Right lobe of liver (tissue), 6 donors: ENCODE data around the gene IL6ST. TPM values are rescaled to one million over a fixed set of nuclear protein-coding genes. Genes with fewer than 3 reads are reported as not detected.
"Not testable (repeated sequence)": the region's sequence is repeated elsewhere in the genome, so short reads cannot be mapped to it uniquely, and the experiment has no call there.

Experiments used
- ATAC-seq, 4 donors: fragments of 200-7000 bp; cut with Tn5 transposase; one replicate each; pipeline ENCODE4 v1.9.1; 2020; ENCODE audit warnings: mild to moderate bottlenecking in 4 of 4, moderate library complexity in 4 of 4
- DNase-seq, 3 donors: peaks; one replicate each; pipeline ENCODE4 v3.0.0-alpha.2; 2020
- H3K27ac ChIP-seq, 3 donors: fragments of 200-600 bp; one replicate each; pipeline ENCODE4 v1.8.0; 2022
- H3K27me3 ChIP-seq, 2 donors: fragments of 200-600 bp; one replicate each; pipeline ENCODE4 v1.8.0; 2022
- H3K36me3 ChIP-seq, 4 donors: fragments of 200-600 bp; sonication (generic) in 1 of 4; one replicate each; pipeline versions ENCODE4 v1.5.1 to v1.8.0; 2017 to 2022; ENCODE audit warnings: control low read depth in 1 of 4
- H3K4me1 ChIP-seq, 4 donors: fragments of 200-600 bp; sonication (generic) in 1 of 4; one replicate each; pipeline versions ENCODE4 v1.5.1 to v1.8.0; 2017 to 2022; ENCODE audit warnings: control low read depth in 1 of 4
- H3K4me3 ChIP-seq, 3 donors: fragments of 200-600 bp; one replicate each; pipeline ENCODE4 v1.8.0; 2022
- H3K9me3 ChIP-seq, 4 donors: fragments of 200-600 bp; sonication (generic) in 1 of 4; one replicate each; pipeline versions ENCODE4 v1.5.1 to v1.8.0; 2017 to 2022; ENCODE audit warnings: control low read depth in 1 of 4
- POLR2A ChIP-seq: fragments of 450-650 bp; IDR thresholded peaks from one replicate; pipeline ENCODE4 v1.6.1; 2017; ENCODE audit warnings: antibody characterized with exemption, mild to moderate bottlenecking
- WGBS: methylation state at CpG from one replicate; pipeline ENCODE4 v1.1.6; 2018; ENCODE audit warnings: low coverage, low lambda C conversion rate; ENCODE audit not compliant: insufficient coverage; ENCODE audit errors: missing lambda C conversion rate; 5-methylcytosine and 5-hydroxymethylcytosine counted together
- intact Hi-C, 2 donors: fragments of 100-400 bp; cut with DNase I; formaldehyde crosslinking; loops; one replicate each; pipeline versions ENCODE4 v1.11.2 to v1.14.1; 2022
- total RNA-seq, 6 experiments: library from RNA; depleted of rRNA in 2 of 6; stranded (reverse); fragments of >200 nt in 2 of 6; fragmentation: NEBNext Ultra II Directional in 3 of 6; extraction: Animal tissue kit (Norgen Biotek cat#: 25700) in 3 of 6; gene quantifications; one replicate each; pipeline versions ENCODE4 v1.1.0 to v1.2.4, GENCODE V29; 2016 to 2023
- TF ChIP-seq, protein P1 (sequence below), 4 donors: fragments of 200-600 bp in 3 of 4; fragments of 450-650 bp in 1 of 4; IDR thresholded peaks; one replicate each; pipeline versions ENCODE4 v1.5.1 to v1.8.0; 2016 to 2022; ENCODE audit warnings: antibody characterized with exemption in 4 of 4, mild to moderate bottlenecking in 2 of 4
- donor health status: DM: no; HTN: yes; CAD: no.
- donor health status: DM: no; HTN: no; CAD: no.
- donor health status: DM: no; HTN: no; CAD: no.
- donor health status: DM: no; HTN: yes; CAD: no.
- donor health status: DM: no; HTN: yes; CAD: no.

Gene IL6ST
- total RNA-seq, 6 experiments from 2014 or later: 150 to 341 (median 278) TPM

DNA sequence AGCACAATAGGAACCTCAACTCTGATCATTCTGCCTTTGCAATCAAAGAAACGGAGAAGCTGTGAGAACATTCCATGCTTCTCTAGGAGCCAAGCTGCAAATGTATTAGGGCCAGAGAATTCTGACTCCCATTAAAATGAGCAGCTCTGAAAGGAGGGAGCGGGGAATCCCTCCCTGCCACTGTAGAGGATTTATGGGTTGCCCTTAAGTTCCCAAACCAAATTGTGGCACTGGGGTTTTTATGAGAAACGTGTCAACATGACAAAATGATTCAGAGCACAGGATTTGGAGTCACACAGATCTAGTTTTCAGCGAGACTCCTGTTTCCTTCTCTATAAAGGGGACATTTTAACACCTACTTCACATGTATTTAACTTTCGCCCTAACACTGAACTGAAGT is 1.8 kb downstream of the IL6ST start:
- no peaks in the 10 kb centered on the region for H3K36me3 ChIP-seq
- 10% methylated on average over 5 of the region's 5 CpGs for WGBS
- ATAC-seq (no peak), DNase-seq (no peak)
- peak overlapping the region; percentile 96 to 99 (median 99) for H3K27ac ChIP-seq
- peaks cover 0 to 37% (median 2%) of the 10 kb centered on the region in 4 donors for H3K4me1 ChIP-seq
- H3K4me3 ChIP-seq: peak overlapping the region; percentile 71 to 72 (median 72)
- intact Hi-C loops: no loop called here
- no peak for TF ChIP-seq POLR2A
- TF ChIP-seq, protein P1, sequence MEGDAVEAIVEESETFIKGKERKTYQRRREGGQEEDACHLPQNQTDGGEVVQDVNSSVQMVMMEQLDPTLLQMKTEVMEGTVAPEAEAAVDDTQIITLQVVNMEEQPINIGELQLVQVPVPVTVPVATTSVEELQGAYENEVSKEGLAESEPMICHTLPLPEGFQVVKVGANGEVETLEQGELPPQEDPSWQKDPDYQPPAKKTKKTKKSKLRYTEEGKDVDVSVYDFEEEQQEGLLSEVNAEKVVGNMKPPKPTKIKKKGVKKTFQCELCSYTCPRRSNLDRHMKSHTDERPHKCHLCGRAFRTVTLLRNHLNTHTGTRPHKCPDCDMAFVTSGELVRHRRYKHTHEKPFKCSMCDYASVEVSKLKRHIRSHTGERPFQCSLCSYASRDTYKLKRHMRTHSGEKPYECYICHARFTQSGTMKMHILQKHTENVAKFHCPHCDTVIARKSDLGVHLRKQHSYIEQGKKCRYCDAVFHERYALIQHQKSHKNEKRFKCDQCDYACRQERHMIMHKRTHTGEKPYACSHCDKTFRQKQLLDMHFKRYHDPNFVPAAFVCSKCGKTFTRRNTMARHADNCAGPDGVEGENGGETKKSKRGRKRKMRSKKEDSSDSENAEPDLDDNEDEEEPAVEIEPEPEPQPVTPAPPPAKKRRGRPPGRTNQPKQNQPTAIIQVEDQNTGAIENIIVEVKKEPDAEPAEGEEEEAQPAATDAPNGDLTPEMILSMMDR (IDR thresholded peaks at IDR 0.05): no peak
- no peaks in the 10 kb centered on the region for H3K9me3 ChIP-seq
- no peaks in the 10 kb centered on the region for H3K27me3 ChIP-seq

DNA sequence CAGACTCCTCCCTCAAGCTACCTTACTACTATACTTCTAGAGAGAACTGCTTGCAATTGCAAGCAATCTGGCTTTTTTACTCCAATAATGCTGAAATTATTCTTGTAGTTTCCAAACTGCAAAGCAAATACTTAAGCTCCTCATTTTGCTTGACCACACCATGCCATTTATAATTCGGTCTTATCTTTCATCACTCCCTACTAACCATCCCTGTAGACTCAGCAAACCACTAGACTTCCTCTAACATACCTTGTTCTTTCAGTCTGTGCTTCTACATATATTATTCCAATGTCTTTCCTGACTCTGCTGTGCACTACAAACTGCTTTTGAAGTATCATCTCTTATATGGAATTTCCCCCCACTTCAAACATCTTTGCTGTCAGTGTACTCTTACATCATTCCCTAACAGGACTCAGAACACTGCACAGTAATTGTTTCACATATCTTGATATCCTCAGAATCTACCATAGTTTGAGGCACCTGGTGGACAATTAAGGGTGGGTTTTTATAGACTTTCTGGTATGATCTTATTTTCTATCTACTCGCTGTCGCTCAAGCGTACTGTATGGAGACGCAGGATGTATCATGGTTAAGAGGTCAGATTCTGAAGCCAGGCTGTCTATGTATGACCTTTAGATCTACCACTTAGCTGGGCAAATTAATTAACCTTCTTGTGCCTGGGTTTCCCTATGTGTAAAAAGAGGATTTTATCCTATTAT is 2.8 kb downstream of the IL6ST start:
- TF ChIP-seq POLR2A: no peak
- TF ChIP-seq, protein P1 (IDR thresholded peaks at IDR 0.05): no peak
- DNase-seq (no peak), ATAC-seq (no peak)
- intact Hi-C loops: no loop called here
- WGBS: 20% methylated on average over 5 of the region's 5 CpGs
- Histone ChIP-seq H3K27ac (peak overlapping the region; percentile 96 to 99 (median 99)), H3K36me3 (peaks cover 0 to 1% (median 0%) of the 10 kb centered on the region in 4 donors), H3K9me3 (no peaks in the 10 kb centered on the region), H3K4me3 (peak overlapping the region; percentile 71 to 72 (median 72)), H3K27me3 (no peaks in the 10 kb centered on the region), H3K4me1 (peaks cover 0 to 38% (median 7%) of the 10 kb centered on the region in 4 donors)

DNA sequence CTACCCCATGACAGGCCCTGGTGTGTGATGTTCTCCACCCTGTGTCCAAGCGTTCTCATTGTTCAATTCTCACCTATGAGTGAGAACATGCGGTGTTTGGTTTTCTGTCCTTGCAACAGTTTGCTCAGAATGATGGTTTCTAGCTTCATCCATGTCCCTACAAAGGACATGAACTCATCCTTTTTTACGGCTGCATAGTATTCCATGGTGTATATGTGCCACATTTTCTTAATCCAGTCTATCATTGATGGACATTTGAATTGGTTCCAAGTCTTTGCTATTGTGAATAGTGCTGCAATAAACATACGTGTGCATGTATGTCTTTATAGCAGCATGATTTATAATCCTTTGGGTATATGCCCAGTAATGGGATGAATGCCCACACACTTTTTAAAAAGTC is 3.9 kb downstream of the IL6ST start:
- DNase-seq, H3K9me3 ChIP-seq, H3K36me3 ChIP-seq, ATAC-seq, H3K27me3 ChIP-seq, intact Hi-C loops: not testable (repeated sequence)
- WGBS: 61% methylated on average over 3 of the region's 4 CpGs
- peaks cover 0 to 34% (median 6%) of the 10 kb centered on the region in 4 donors for H3K4me1 ChIP-seq
- H3K27ac ChIP-seq: peak overlapping the region in 1 of 3 donors; percentile 99
- peak overlapping the region in 2 of 3 donors; percentile 72 for H3K4me3 ChIP-seq

DNA sequence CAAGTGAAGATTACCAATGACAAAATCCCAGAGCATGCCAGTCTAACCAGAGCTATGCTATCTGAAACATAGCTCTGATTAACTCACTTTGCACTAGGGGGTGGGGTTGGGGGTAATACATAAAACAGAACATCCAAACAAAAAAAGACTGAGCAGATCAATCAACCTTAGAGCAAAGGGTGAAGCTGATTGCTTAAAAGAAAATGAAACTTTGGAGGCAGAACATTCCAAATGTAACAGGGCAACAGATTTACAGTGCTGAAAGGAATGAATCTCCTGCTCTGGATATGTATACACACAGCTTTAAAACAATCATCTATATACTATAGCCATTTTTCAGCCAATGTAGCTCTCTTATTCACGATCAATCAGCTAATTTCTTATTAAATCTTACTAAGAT is 4.9 kb downstream of the IL6ST start:
- Histone ChIP-seq H3K27me3 (no peaks in the 10 kb centered on the region), H3K36me3 (peaks cover 0 to 2% (median 0%) of the 10 kb centered on the region in 4 donors), H3K27ac (peak overlapping the region; percentile 10 to 56 (median 41)), H3K9me3 (no peaks in the 10 kb centered on the region), H3K4me3 (peak overlapping the region in 2 of 3 donors; percentile 30 to 34), H3K4me1 (peaks cover 0 to 43% (median 9%) of the 10 kb centered on the region in 4 donors)
- intact Hi-C loops: no loop called here
- ATAC-seq: peak; percentile 9 to 63 (median 27)
- DNase-seq: no peak
- TF ChIP-seq, protein P1 (IDR thresholded peaks at IDR 0.05): no peak
- no peak for TF ChIP-seq POLR2A
- WGBS: 12% methylated on average over 1 of the region's 1 CpG

- Histone ChIP-seq H3K27ac (peak overlapping the region in 2 of 3 donors; percentile 41 to 56), H3K27me3 (no peaks in the 10 kb centered on the region), H3K4me3 (peak overlapping the region in 2 of 3 donors; percentile 30 to 34), H3K36me3 (peaks cover 0 to 2% (median 0%) of the 10 kb centered on the region in 4 donors), H3K4me1 (peaks cover 0 to 50% (median 12%) of the 10 kb centered on the region in 4 donors), H3K9me3 (no peaks in the 10 kb centered on the region)
- 10% methylated on average over 4 of the region's 4 CpGs for WGBS
- intact Hi-C loops: no loop called here
- no peak for DNase-seq
- peak; percentile 45 to 67 (median 58) for ATAC-seq
- TF ChIP-seq POLR2A: no peak
- TF ChIP-seq, protein P1 (IDR thresholded peaks at IDR 0.05): no peak
Measured at GRCh38 chr5:55988979-55989638, 5.7 kb downstream of the IL6ST start.

- not testable (repeated sequence) for ATAC-seq
- 59% methylated on average over 10 of the region's 10 CpGs for WGBS
Measured at GRCh38 chr5:55988428-55988827, 6.3 kb downstream of the IL6ST start.

More at GRCh38 chr5:55988428-55988827, 6.3 kb downstream of the IL6ST start:
- H3K27me3 ChIP-seq, H3K9me3 ChIP-seq, DNase-seq, H3K36me3 ChIP-seq, intact Hi-C loops: not testable (repeated sequence)
- peaks cover 0 to 56% (median 16%) of the 10 kb centered on the region in 4 donors for H3K4me1 ChIP-seq
- peak overlapping the region in 2 of 3 donors; percentile 30 to 34 for H3K4me3 ChIP-seq
- H3K27ac ChIP-seq: peak overlapping the region in 2 of 3 donors; percentile 5 to 56
